Neural progenitor cell (in vitro differentiated cells): ENCODE measurements around the gene USP34. TPM values are rescaled to one million over a fixed set of nuclear protein-coding genes. Genes with fewer than 3 reads are reported as not detected.

Experiments
- DNase-seq: peaks from one replicate; pipeline ENCODE4 v3.0.0-alpha.2; 2016; ENCODE audit warnings: low spot score
- H2AFZ ChIP-seq: fragments of 200-600 bp; sonication (generic); replicated peaks from 2 replicates; pipeline ENCODE4 v1.6.1; 2016; ENCODE audit warnings: antibody characterized with exemption
- H3F3A ChIP-seq: fragments of 200-600 bp; sonication (generic); 2 replicates; pipeline ENCODE4 v1.6.1; 2016; ENCODE audit warnings: antibody characterized with exemption, low read depth
- H3K27ac ChIP-seq: fragments of 200-600 bp; sonication (generic); 2 replicates; pipeline ENCODE4 v1.5.1; 2016; ENCODE audit warnings: mild to moderate bottlenecking
- H3K27me3 ChIP-seq: fragments of 200-600 bp; sonication (generic); 2 replicates; pipeline ENCODE4 v1.6.1; 2016; ENCODE audit warnings: mild to moderate bottlenecking, moderate library complexity
- H3K36me3 ChIP-seq: fragments of 200-600 bp; sonication (generic); 2 replicates; pipeline ENCODE4 v1.5.1; 2016
- H3K4me1 ChIP-seq: fragments of 200-600 bp; sonication (generic); 2 replicates; pipeline ENCODE4 v1.6.1; 2016; ENCODE audit warnings: mixed run types
- H3K4me2 ChIP-seq: fragments of 200-600 bp; sonication (generic); 2 replicates; pipeline ENCODE4 v1.6.1; 2016
- H3K4me3 ChIP-seq: fragments of 200-600 bp; sonication (generic); 2 replicates; pipeline ENCODE4 v1.5.1; 2016
- H3K79me2 ChIP-seq: fragments of 200-600 bp; sonication (generic); 2 replicates; pipeline ENCODE4 v1.6.1; 2016; ENCODE audit warnings: low read depth
- H3K9ac ChIP-seq: fragments of 200-600 bp; sonication (generic); 2 replicates; pipeline ENCODE4 v1.6.1; 2016
- H3K9me3 ChIP-seq: fragments of 200-600 bp; sonication (generic); 2 replicates; pipeline ENCODE4 v1.5.1; 2016; ENCODE audit warnings: low read depth
- H4K20me1 ChIP-seq: fragments of 200-600 bp; sonication (generic); 2 replicates; pipeline ENCODE4 v1.6.1; 2016; ENCODE audit warnings: low read depth
- H3K27ac Mint-ChIP-seq: 3 replicates; pipeline ENCODE4 v1.8.0; 2021; ENCODE audit warnings: mixed read lengths
- H3K27me3 Mint-ChIP-seq: 2 replicates; pipeline ENCODE4 v1.8.0; 2022; ENCODE audit warnings: low read depth, mild to moderate bottlenecking, inconsistent platforms, moderate library complexity, mixed read lengths; ENCODE audit not compliant: insufficient read depth
- H3K36me3 Mint-ChIP-seq: 3 replicates; pipeline ENCODE4 v1.8.0; 2021; ENCODE audit warnings: mixed read lengths
- H3K4me1 Mint-ChIP-seq: 3 replicates; pipeline ENCODE4 v1.8.0; 2021; ENCODE audit warnings: mixed read lengths
- H3K4me3 Mint-ChIP-seq: 3 replicates; pipeline ENCODE4 v1.8.0; 2021; ENCODE audit warnings: mild to moderate bottlenecking, moderate library complexity, mixed read lengths
- H3K9me3 Mint-ChIP-seq: 3 replicates; pipeline ENCODE4 v1.8.0; 2020; ENCODE audit warnings: mixed read lengths
- EZH2 ChIP-seq: fragments of 200-600 bp; sonication (generic); IDR thresholded peaks from 2 replicates; pipeline ENCODE4 v1.6.1; 2017; ENCODE audit warnings: antibody characterized with exemption, mild to moderate bottlenecking, moderate library complexity
- EZH2phosphoT487 ChIP-seq: fragments of 200-600 bp; sonication (generic); IDR thresholded peaks from 2 replicates; pipeline ENCODE4 v1.6.1; 2017; ENCODE audit warnings: antibody characterized with exemption
- total RNA-seq: library from RNA; depleted of rRNA; stranded (reverse); fragments of >200 nt; gene quantifications from 2 replicates; pipeline ENCODE4 v1.2.3, GENCODE V29; 2015; ENCODE audit warnings: low replicate concordance
- TF ChIP-seq, protein P1 (sequence below): fragments of 200-600 bp; sonication (generic); IDR thresholded peaks from 2 replicates; pipeline ENCODE4 v1.5.1; 2017; ENCODE audit warnings: antibody characterized with exemption, mild to moderate bottlenecking

Gene USP34
- total RNA-seq, 1 donor from 2014 or later: 162 TPM

DNA sequence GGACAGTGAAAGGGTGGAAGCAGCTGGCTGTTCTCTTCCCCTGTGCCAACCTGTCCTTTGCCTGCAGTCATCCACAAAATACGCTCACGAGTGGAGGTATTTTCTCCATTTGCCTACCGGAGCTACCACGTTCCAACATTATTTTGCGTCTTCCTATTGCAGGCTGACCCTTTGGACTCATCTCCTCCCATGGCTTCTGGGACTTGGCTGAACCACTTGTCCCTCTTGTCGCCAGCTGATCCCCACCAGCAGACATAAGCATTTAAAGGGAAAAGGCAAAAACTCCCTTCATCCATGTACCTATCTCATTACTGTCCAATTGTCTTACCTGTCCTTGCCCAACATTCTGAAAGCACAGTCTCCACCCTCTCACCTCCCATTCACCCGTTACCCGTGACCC, 295.9 kb downstream of the USP34 start:
- Histone ChIP-seq H3K9ac (no peak overlapping the region), H2AFZ (no peak overlapping the region), H3K79me2 (peaks cover 16% of the 10 kb centered on the region), H3K27me3 (peaks cover 18% of the 10 kb centered on the region), H3K9me3 (no peaks in the 10 kb centered on the region), H3K4me3 (no peak overlapping the region), H3F3A (peaks cover 5% of the 10 kb centered on the region), H3K27ac (no peak overlapping the region), H3K36me3 (no peaks in the 10 kb centered on the region), H4K20me1 (no peaks in the 10 kb centered on the region), H3K4me1 (peaks cover 14% of the 10 kb centered on the region), H3K4me2 (no peak overlapping the region)
- H3K27ac Mint-ChIP-seq: no peak overlapping the region
- peaks cover 5% of the 10 kb centered on the region for H3K27me3 Mint-ChIP-seq
- peaks cover 27% of the 10 kb centered on the region for H3K4me1 Mint-ChIP-seq
- DNase-seq: no peak
- no peaks in the 10 kb centered on the region for H3K9me3 Mint-ChIP-seq
- H3K36me3 Mint-ChIP-seq: peaks cover 15% of the 10 kb centered on the region
- H3K4me3 Mint-ChIP-seq: no peak overlapping the region
- TF ChIP-seq, protein P1, sequence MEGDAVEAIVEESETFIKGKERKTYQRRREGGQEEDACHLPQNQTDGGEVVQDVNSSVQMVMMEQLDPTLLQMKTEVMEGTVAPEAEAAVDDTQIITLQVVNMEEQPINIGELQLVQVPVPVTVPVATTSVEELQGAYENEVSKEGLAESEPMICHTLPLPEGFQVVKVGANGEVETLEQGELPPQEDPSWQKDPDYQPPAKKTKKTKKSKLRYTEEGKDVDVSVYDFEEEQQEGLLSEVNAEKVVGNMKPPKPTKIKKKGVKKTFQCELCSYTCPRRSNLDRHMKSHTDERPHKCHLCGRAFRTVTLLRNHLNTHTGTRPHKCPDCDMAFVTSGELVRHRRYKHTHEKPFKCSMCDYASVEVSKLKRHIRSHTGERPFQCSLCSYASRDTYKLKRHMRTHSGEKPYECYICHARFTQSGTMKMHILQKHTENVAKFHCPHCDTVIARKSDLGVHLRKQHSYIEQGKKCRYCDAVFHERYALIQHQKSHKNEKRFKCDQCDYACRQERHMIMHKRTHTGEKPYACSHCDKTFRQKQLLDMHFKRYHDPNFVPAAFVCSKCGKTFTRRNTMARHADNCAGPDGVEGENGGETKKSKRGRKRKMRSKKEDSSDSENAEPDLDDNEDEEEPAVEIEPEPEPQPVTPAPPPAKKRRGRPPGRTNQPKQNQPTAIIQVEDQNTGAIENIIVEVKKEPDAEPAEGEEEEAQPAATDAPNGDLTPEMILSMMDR: no peak
- TF ChIP-seq EZH2phosphoT487 (no peak), EZH2 (no peak)

DNA sequence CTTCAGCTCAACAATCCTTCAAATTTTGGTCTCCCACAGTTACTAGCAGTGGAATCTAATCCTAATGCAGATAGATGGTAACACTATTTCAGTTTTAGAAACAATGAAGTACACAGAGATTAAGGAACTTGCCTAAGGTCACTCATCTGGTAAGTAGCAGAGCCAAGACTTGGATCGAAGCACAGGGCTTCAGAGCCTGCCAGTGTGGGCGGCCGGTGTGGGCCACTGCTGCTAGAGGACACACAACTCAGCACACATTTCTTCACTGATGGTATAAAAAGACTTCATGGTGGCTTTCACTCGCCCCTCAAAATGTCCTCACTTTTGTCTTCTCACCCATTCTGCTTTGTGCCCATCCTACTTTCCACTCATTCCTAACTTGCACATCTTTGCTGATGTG, 297.8 kb downstream of the USP34 start:
- Histone ChIP-seq H3F3A (peaks cover 5% of the 10 kb centered on the region), H4K20me1 (no peaks in the 10 kb centered on the region), H2AFZ (no peak overlapping the region), H3K9ac (no peak overlapping the region), H3K4me3 (no peak overlapping the region), H3K27me3 (peaks cover 18% of the 10 kb centered on the region), H3K36me3 (no peaks in the 10 kb centered on the region), H3K27ac (no peak overlapping the region), H3K9me3 (no peaks in the 10 kb centered on the region), H3K4me2 (no peak overlapping the region), H3K79me2 (peaks cover 3% of the 10 kb centered on the region), H3K4me1 (peaks cover 5% of the 10 kb centered on the region)
- TF ChIP-seq EZH2phosphoT487: no peak
- Mint-ChIP-seq H3K4me1 (peaks cover 9% of the 10 kb centered on the region), H3K9me3 (no peaks in the 10 kb centered on the region), H3K27me3 (peaks cover 5% of the 10 kb centered on the region), H3K36me3 (peaks cover 6% of the 10 kb centered on the region), H3K27ac (no peak overlapping the region), H3K4me3 (no peak overlapping the region)
- no peak for DNase-seq

DNA sequence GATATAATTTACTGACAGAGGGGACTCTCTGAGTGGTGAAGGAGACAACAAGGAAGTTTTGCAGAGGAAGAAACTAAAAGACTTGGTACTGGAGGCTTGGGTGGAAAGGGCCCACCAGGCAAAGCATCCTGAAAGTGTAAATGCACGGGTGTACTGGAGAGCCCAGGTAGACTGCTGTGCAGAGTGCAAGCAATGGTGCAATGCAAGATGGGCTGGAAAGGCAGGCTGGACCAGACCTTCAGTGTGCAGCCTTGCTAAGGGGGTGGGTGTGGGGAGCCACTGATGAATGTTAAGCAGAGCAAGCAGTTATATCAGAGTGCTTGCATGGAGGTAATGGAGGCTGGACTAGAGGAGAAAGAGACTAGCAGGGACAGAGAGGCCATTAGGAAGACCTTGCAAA, 298.2 kb downstream of the USP34 start:
- H3K4me3 ChIP-seq: no peak overlapping the region
- peaks cover 18% of the 10 kb centered on the region for H3K27me3 ChIP-seq
- Mint-ChIP-seq H3K27ac (no peak overlapping the region), H3K4me1 (peaks cover 8% of the 10 kb centered on the region), H3K36me3 (peaks cover 7% of the 10 kb centered on the region), H3K27me3 (peaks cover 5% of the 10 kb centered on the region), H3K9me3 (no peaks in the 10 kb centered on the region), H3K4me3 (no peak overlapping the region)
- no peak overlapping the region for H2AFZ ChIP-seq
- H3K27ac ChIP-seq: no peak overlapping the region
- H3K79me2 ChIP-seq: no peaks in the 10 kb centered on the region
- no peaks in the 10 kb centered on the region for H3K9me3 ChIP-seq
- H3K9ac ChIP-seq: no peak overlapping the region
- H3K4me1 ChIP-seq: peaks cover 5% of the 10 kb centered on the region
- H4K20me1 ChIP-seq: no peaks in the 10 kb centered on the region
- H3K4me2 ChIP-seq: no peak overlapping the region
- peaks cover 5% of the 10 kb centered on the region for H3F3A ChIP-seq
- no peak for DNase-seq
- TF ChIP-seq EZH2: no peak
- no peak for TF ChIP-seq EZH2phosphoT487
- no peaks in the 10 kb centered on the region for H3K36me3 ChIP-seq

DNA sequence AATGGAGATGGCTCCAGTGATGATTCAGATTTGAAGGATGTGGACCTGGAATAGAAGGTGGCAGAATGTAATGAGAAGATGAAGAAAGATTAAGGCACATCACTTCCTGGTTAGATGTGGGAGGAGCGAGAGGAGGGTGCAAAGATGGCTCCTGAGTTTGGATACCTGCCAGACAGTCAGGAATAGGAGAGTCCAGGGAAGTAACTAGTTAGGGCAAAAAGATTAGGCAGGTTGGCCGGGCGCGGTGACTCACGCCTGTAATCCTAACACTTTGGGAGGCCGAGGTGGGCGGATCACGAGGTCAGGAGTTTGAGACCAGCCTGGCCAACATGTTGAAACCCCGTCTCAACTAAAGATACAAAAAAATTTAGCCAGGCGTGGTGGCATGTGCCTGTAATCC, 303.3 kb downstream of the USP34 start:
- no peaks in the 10 kb centered on the region for H3K27me3 Mint-ChIP-seq
- TF ChIP-seq, protein P1: no peak
- no peak for TF ChIP-seq EZH2
- TF ChIP-seq EZH2phosphoT487: no peak
- H3K4me1 Mint-ChIP-seq: no peaks in the 10 kb centered on the region
- no peak overlapping the region for H3K27ac Mint-ChIP-seq
- no peak for DNase-seq
- peaks cover 33% of the 10 kb centered on the region for H3K36me3 Mint-ChIP-seq
- H3K27me3 ChIP-seq: no peaks in the 10 kb centered on the region
- no peak overlapping the region for H3K4me2 ChIP-seq
- no peak overlapping the region for H3K9ac ChIP-seq
- H3K79me2 ChIP-seq: no peaks in the 10 kb centered on the region
- peaks cover 8% of the 10 kb centered on the region for H3K36me3 ChIP-seq
- H3F3A ChIP-seq: no peaks in the 10 kb centered on the region
- no peaks in the 10 kb centered on the region for H4K20me1 ChIP-seq
- no peaks in the 10 kb centered on the region for H3K9me3 Mint-ChIP-seq
- no peak overlapping the region for H3K4me3 Mint-ChIP-seq
- no peak overlapping the region for H3K27ac ChIP-seq
- no peaks in the 10 kb centered on the region for H3K9me3 ChIP-seq
- no peak overlapping the region for H3K4me3 ChIP-seq
- no peaks in the 10 kb centered on the region for H3K4me1 ChIP-seq
- no peak overlapping the region for H2AFZ ChIP-seq
